ENCODE measurements around the gene MAPK1.
"Not testable (repeated sequence)": the region's sequence is repeated elsewhere in the genome, so short reads cannot be mapped to it uniquely, and the experiment has no call there.

MAPK1 gene

DNA sequence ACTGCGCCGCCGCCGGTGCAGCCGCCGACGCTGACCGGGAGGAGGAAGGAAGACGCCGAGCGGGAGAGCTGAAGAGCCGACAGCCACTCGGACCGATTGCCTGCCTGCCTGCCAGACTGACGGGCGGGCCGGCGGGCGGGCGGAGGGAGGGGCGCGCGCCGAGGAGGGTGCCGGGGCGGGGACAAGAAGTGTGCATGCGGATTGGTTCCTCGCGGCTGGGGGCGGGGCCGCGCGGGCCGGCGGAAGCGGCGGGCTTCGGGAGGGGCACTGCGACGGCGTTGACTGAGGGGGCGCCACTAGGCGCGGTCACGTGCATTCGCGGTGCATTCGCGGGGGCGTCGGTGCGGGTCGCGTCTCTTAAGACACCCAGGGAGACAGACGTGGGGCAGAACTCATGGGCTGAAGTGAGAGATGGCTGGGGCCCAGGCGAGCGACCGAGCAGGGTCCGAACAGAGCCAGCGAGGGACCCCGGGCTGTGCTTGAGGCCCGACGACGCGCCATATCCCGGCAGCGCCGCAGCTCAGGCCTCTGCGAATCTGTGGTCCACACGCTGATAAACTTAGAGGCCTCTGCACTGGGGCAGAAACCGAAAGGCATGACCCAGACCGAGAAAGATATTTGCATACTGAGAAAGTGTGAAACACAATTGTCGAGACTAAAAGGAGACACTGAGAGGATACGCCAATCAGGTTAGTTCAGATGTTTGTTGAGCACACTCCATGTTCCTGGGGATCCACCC lies at the start of gene MAPK1:
MAPK1 (minus strand) TSS at position 118 of the 739 bp plus-strand sequence. CDS start 205 bp downstream, outside the sequence.
- peak; percentile 75 to 80 for DNase-seq

DNA sequence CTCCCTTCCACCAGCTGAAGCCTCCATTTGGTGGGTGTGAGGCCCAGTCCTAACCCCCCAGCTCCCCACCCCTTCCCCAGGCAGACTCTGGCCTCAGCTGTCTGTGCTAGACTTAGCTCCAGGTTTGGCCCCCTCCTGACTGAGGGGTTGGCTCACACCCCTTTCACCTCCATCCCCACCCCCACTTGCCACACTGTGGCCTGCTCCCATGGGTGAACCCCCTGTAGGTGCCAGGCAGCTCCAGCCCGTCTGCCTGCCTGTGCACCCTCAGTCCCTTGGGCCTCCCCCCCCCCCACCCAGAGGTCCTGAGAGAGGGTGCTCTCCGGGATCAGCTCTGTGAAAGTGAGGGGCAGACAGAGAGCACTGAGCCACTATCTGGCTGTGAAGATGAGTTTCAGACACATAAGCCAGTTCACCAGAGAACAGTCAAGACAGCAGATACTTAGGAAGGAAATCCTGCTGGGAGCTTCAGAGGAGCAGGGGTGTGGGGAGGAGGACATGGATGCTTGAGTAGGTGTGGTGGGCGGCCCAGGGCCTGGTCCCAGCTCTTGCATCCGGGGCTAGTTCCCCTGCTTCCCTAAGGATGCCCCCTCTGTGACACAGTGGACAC lies 49.0 kb upstream of the MAPK1 start:
- DNase-seq = no peak

DNA sequence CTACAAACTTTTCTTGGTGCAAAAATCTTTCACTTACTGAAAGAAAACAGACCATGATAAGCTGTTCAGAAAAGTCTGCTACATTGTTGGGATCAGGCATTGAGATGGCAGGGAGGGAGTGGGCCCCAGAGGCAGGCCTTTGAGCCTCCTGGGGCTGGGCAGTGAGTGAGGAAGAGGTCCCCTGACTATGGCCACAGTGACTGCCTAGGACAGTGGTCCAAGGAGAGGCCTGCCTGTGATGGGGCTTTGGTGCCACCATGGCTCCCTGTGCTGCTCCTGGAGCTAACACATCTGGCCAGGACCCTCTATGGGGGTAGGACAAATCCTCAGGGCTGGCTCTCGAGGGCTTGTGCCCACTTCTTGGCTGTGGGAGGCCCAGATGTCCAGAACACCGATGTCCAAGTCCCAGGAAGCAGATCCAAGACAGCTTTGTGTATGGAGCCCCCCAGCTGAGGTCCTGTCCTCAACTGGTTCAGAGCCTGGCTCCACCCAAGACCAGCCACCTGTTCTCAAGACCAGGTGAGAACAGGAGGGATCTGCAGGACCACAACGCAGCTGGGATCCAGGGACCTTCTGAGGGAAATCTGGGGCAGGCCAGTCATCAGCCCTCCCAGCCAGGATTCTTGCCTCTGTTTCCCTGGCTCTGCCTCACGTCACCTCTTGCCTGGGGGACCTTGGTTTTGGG lies 48.3 kb upstream of the MAPK1 start:
- no peak for DNase-seq

DNA sequence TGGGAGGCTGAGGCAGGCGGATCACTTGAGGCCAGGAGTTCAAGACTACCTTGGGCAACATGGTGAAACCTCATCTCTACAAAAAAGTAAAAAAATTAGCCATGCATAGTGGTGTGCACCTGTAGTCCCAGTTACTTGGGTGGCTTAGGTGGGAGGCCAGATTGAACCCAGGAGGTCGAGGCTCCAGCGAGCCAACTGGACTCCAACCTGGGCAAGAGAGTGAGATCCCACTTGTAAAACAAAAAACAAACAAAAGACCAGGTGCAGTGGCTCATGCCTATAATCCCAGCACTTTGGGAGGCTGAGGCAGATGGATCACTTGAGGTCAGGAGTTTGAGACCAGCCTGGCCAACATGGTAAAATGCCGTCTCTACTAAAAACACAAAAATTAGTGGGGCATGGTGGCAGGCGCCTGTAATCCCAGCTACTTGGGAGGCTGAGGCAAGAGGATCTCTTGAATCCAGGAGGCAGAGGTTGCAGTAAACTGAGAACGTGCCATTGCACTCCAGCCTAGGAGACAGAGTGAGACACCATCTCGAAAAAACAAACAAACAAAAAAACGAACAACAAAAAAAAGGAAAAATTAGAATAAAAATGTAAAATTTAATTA lies 46.7 kb upstream of the MAPK1 start:
- DNase-seq = not testable (repeated sequence)

DNA sequence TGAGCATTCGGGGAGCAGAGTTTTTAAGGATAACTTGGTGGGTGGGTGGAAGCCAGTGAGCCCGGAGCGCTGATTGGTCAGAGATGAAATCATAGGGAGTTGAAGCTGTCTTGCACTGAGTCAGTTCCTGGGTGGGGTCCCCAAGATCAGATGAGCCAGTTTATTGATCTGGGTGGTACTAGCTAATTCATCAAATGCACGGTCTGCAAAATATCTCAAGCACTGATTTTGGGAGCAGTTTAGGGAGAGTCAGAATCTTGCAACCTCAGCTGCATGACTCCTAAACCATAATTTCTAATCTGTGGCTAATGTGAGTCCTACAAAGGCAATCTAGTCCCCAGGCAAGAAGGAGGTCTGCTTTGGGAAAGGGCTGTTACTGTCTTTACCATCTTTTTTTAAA lies 42.9 kb upstream of the MAPK1 start:
- DNase-seq = not testable (repeated sequence)

DNA sequence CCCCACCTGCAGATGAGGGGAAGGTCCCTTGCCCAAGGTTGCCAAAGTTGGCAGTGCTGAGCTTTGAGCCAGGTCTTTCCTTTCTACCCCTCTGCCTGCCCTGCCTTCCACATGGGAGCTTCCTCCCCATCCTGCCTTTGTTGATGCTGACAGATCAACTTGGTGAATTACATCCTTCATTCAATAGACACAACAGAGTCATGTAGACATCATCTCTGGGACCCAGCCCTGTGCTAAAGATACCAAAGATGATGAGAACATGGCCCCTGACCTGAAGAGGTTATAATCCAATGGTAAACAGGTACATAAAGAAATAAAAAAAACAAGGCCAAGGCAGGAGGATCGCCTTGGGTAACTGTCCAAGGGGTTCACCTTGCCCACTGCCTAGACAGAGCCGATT lies 42.4 kb upstream of the MAPK1 start:
- DNase-seq = no peak

DNA sequence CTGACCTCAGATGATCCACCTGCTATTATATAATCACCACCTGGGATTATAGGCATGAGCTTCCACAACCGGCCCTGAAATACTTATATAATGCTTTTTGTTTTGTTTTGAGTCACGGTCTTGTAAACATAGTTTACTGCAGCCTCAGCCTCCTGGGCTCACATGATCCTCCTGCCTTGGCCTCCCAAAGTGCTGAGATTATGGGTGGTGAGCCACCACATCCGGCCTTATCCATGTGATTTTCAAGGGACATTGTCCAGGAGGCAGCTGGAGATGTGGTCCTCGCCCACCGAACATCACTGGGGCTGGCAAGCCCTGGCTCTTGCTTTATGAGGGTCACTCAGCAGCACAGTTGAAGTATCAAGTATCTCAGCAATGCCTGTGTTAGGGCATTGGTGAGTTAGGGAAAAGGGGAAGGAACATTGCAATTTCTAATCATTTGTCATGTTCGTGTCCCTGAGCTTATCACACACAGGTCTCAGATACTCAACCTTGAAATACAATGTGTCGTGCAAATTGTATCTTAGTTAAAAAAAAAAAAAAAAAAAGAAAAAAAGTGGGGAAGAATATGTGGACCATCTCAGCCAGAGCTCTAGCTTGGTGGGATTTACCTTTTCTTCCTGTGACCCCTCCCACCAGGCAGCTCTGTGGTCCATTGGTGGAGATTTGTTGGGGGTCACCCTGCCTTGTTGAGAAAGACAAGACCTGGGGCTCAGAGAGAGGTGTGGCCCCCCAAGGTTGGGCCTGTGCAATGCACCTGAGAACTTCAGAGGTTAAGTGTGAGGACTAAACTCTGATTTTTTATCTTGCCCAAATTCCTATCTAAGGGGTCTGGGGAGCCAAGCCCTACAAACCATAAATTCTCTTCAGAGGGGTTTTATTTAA lies 40.4 kb upstream of the MAPK1 start:
- DNase-seq = no peak

DNA sequence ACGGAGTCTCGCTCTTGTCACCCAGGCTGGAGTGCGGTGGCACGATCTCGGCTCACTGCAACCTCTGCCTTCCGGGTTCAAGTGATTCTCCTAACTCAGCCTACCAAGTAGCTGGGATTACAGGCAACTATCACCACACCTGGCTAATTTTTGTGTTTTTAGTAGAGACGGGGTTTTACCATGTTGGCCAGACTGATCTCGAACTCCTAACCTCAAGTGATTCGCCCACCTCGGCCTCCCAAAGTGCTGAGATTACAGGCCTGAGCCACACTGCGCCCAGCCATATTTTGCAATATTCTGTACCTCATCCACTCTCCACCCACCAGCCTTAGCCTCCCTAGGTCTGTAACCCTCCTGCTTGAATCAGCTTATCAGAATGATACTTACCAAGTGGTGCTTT lies 37.8 kb upstream of the MAPK1 start:
- not testable (repeated sequence) for DNase-seq

DNA sequence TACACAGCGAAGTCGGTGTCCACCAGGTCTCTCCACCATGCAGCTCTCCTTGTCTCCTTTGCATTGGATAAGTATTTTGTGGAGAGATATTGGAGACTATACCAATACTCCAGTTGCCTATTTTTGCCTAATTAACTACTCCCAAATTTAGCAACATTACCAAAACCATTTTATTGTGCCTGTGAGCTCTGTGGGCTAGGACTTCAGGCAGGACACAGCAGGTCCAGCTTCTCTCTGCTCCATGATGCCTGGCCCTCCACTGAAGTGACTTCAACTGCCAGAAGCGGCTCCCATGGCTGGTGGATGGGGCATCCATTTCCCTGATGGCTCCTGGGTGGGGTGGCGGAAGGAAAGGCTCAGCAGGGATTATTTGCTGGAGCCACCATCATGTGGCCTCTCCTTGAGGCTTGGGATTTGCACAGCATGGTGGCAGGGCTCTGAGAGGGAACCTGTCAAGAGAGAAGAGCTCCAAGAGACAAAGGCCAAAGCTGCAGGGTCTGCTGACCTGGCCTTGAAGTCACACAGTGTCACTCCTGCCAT lies 36.9 kb upstream of the MAPK1 start:
- DNase-seq = no peak

DNA sequence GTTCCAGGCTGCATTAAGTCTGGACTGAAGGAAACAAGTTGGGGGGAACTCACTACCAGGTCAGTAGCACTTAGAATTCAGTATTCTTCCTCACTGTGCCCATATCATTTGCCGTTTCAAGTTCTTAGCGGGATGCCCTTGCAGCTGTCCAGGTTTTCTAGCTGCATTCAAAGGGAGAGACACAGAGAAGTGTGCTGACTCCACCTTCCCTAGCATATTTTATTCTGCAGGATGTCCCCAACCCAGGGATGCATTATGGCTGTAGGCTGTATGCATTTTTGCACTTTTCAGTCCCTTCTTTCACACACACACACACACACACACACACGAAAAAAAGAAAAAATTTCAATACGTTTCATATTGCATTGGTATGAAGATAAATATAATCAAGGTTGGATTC lies 35.8 kb upstream of the MAPK1 start:
- no peak for DNase-seq

DNA sequence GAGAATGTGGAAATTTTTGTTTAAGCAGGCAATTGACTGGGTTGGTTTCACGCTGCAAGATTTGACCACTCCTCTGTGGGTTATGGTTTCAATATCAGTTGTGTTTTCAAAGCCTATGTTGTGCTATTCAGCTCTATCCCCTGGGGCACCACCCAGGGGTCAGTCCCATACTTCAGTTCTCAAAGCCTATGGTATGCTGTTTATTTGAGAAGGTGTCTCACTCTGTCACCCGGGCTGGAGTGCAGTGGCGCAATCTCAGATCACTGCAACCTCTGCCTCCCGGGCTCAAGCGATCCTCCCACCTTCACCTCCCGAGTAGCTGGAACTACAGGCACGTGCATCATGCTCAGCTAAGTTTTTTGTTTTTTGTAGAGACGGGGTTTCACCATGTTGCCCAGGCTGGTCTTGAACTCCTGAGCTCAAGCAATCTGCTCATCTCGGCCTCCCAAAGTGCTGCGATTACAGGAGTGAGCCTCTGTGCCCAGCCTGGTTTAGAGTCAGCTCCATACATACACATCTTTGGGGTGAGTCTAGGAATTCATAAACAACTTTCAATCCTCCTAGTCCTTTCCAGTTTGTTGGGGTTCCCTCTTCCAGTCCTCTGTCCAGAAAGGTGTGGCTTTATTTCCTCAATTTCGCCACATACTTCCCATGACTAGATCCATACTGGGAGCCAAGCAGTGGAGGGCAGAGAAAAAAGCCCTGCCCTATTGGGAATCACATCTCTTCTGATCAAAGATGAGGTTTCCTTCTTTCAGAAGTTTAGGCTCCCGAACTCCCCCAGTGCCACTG lies 35.0 kb upstream of the MAPK1 start:
- no peak for DNase-seq

DNA sequence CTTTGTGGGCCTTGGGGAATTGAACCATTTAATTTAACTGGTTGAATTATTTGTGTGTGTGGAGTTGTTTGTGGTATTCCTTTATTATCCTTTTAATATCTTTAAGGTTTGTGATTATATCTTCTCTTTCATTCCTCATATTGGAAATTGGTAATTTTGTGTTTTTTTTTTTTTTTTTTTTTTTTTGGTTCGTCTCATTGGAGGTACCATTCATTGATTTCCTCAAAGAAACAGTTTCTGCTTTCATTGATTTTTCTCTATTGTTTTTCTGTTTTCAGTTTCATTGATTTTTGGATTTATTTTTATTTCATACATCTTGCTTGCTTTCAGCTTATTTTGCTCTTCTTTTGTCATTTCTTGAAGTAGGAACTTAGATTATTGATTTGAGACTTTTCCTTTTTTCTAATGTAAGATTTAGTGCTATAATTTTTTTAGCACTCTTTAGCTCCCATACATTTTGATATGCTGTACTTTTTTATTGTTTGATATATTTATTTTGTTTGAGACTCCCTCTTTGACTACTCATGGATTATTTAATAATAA lies 31.0 kb upstream of the MAPK1 start:
- no peak for DNase-seq

DNA sequence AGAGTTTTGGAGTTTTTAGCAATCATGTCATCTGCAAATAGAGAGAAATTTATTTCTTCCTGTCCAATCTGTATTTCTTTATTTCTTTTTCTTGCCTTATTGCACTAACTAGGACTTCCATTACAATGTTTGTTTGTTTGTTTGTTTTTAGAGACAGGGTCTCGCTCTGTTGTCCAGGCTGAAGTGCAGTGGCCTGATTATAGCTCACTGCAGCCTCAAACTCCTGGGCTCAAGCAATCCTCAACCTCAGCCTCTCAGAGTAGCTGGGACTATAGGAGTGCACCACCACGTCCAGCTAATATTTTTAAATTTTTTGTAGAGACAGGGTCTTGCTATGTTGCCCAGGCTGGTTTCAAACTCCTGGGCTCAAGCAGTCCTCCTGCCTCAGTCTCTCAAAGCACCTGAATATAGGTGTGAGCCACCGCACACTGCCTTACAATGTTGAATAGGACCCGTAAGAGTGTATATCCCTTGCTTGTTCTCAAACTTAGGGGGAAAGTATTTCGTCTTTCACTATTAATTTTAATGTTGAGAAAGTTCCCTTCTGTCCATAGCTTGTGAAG lies 29.6 kb upstream of the MAPK1 start:
- DNase-seq = no peak

DNA sequence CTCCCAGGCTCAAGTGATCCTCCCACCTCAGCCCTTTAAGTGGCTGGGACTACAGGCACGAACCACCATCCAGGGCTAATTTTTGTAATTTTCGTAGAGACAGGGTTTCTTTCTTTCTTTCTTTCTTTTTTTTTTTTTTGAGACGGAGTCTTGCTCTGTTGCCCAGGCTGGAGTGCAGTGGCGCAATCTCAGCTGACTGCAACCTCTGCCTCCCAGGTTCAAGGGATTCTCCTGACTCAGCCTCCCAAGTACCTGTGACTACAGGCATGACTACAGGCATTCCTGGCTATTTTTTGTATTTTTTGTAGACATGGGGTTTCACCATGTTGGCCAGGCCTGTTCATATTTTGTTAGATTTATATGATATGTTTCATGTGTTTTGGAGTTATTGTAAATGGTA lies 28.8 kb upstream of the MAPK1 start:
- DNase-seq = not testable (repeated sequence)

DNA sequence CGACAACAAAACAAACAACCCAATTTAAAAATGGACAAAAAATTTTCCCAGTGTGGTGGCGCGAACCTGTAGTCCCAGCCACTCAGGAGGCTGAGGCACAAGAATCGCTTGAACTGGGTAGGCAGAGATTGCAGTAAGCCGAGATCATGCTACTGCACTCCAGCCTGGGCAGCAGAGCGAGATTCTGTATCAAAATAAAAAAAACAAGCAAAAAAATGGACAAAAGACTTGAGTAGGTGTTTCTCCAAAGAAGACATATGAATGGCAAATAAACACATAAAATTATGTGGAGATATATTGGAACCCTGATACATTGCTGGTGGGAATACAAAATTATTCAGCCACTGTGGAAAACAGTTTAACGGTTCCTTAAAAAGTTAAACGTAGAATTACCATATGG lies 27.4 kb upstream of the MAPK1 start:
- no peak for DNase-seq

DNA sequence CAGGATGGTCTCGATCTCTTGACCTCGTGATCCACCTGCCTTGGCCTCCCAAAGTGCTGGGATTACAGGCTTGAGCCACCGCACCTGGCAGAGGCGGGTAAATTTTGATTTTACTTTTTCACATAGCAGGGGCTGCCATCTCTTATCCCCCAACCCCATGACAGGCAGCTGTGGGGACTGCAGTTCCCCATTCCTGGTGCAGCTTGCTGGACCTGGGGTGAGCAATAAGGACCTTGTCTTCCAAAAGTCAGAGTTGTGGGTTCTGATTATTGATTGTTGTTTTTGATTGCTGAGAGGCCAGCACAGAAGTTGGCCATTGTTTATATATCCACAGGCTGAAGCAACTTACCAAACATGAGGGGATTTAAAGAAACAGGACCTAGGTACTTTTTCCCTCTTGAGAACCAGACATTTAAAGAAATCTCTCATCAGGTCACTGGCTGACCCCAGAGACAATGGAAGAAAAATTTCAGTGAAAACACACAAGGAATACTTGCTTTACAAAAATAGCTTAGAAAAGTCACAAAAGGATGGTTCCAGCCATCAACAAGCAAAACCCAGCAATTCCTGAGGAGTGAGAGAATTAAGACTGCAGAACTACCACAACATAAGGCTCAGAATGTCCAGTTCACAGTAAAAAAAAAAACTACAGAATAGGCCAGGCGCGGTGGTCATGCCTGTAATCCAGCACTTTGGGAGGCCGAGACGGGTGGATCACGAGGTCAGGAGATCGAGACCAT lies 22.0 kb upstream of the MAPK1 start:
- no peak for DNase-seq

DNA sequence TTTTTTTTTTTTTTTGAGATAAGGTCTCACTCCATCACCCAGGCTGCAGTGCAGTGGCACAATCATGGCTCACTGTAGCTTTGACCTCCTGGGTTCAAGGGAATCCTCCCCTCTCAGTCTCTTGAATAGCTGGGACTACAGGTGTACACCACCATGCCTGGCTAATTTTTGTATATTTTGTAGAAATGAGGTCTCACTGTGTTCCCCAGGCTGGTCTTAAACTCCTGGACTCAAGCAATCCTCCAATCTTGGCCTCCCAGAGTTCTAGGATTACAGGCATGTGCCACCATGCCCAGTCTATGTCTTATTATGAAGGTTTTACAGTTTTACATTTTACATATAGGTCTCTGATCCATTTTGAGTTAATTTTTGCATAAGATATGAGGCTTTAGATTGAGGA lies 20.4 kb upstream of the MAPK1 start:
- no peak for DNase-seq

DNA sequence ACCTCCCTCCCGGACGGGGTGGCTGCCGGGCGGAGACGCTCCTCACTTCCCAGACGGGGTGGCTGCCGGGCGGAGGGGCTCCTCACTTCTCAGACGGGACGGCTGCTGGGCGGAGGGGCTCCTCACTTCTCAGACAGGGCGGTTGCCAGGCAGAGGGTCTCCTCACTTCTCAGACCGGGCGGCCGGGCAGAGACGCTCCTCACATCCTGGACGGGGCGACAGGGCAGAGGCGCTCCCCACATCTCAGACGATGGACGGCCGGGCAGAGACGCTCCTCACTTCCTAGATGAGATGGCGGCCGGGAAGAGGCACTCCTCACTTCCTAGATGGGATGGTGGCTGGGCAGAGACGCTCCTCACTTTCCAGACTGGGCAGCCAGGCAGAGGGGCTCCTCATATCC lies 16.5 kb upstream of the MAPK1 start:
- not testable (repeated sequence) for DNase-seq

DNA sequence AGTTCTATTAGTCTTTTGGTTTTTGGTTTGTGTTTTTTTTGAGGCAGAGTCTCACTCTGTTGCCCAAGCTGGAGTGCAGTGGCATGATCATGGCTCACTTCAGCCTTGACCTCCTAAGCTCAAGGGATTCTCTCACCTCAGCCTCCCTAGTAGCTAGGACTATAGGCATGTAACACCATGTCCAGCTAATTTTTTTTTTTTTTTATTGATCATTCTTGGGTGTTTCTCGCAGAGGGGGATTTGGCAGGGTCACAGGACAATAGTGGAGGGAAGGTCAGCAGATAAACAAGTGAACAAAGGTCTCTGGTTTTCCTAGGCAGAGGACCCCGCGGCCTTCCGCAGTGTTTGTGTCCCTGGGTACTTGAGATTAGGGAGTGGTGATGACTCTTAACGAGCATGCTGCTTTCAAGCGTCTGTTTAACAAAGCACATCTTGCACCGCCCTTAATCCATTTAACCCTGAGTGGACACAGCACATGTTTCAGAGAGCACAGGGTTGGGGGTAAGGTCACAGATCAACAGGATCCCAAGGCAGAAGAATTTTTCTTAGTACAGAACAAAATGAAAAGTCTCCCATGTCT lies 15.4 kb upstream of the MAPK1 start:
- not testable (repeated sequence) for DNase-seq
